GM23248 (cell line): Measurements from ENCODE around the gene FRYL.

Experiments
- EZH2 ChIP-seq: fragments of 200-600 bp; sonication (generic); IDR thresholded peaks from 2 replicates; pipeline ENCODE4 v1.6.1; 2018; ENCODE audit warnings: antibody characterized with exemption, mild to moderate bottlenecking; ENCODE audit not compliant: insufficient read depth, poor library complexity, severe bottlenecking
- EZH2phosphoT487 ChIP-seq: fragments of 200-600 bp; sonication (generic); IDR thresholded peaks from 2 replicates; pipeline ENCODE4 v1.6.1; 2018; ENCODE audit warnings: antibody characterized with exemption, moderate library complexity, mild to moderate bottlenecking, low read depth; ENCODE audit not compliant: insufficient read depth

DNA sequence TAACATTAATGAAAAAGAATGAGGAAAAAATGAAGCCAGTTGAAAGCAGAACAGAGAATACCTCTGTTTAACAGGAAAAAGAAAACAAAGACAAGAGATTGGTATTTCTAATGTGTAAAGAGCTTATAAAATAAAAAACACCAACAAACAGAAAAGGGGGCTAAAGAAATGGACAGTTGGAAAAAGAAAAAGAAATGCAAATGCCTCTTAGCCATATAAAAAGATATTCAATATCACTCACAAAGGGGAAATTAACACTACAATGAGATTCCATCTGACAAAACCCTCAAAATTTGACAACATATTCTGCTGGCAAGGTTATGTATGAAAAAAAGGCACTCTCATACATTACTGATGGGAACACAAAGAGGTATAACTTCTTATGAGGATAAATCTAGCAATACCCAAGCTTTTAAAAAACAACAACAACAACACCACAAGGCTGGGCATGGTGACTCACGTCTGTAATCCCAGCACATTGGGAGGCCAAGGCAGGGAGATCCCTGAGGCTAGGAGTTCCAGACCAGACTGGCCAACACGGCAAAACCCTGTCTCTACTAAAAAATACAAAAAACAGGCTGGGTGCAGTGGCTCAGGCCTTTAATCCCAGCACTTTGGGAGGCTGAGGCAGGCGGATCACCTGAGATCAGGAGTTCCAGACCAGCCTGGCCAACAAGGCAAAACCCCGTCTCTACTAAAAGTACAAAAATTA lies 75.8 kb downstream of the FRYL start:
- TF ChIP-seq EZH2, result no peak
- no peak for TF ChIP-seq EZH2phosphoT487
